ENCODE results near the gene CERCAM.
"Not testable (repeated sequence)": the region's sequence is repeated elsewhere in the genome, so short reads cannot be mapped to it uniquely, and the experiment has no call there.

CERCAM gene

GRCh38 chr9:128393145-128393775 lies 27.4 kb upstream of the CERCAM start:
- DNase-seq (ENCODE audit: low read depth), result no peak

DNA sequence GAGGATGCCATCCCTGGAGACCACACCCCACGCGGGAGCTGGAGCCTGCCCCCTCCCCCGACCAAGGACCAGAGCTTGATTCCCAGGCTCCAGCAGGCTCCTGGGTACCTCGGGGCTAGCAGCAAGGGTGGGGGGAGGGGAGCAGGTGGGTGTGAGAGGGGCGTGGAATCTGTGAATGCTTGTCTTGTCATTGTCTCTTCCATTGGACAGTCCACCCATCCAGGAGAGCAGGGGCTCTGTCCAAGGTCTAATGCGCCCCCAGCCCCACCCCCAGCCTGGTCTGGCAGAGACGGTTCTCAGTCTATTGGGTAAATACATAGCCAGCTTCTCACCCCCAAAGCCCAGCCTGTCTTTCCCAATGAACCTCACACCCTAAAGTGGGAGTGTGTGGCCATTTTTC lies 26.7 kb upstream of the CERCAM start:
- no peak for DNase-seq (ENCODE audit: low read depth)

DNA sequence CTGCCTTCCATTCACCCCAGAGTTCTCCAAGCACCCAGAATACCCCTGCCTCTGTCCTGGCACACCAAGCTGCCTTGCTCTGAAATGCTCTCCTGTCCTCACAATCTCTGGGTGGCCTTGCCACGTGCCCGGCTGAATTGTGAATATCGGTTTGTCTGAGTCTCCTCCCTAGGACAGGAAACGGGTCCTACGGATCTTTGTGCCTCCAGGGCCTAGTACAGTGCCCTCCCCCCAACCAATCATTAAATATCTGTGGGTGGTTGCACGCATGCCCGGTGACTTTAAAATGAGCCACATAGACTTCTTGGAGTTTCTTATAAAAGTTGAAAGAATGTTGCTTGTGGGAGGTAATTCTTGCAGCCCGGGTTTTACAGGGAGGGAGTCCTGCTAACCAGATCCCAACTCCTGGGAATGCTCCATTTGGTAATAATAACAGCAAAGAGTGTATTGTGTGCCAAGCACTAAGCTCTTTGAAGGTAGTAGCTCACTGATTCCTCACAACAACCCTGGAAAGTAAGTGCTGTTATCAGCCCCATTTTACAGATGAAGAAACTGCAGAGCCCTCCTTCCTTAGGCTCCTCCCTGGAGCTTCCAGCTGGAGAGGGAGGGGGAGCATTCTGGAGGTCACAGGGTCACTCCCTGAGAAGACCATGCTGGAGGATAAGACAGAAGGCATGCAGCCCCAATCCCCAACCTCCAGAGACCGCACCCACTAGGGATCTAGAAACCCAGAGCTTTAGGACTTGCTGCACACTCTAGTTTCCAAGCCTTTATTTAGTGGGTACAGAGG lies 26.1 kb upstream of the CERCAM start:
- DNase-seq (ENCODE audit: low read depth), result no peak

- no peak for DNase-seq (ENCODE audit: low read depth)
These were observed 23.6 kb upstream of the CERCAM start for GRCh38 chr9:128396970-128397613.

GRCh38 chr9:128397831-128398230 lies 22.8 kb upstream of the CERCAM start:
- DNase-seq (ENCODE audit: low read depth), result no peak

DNA sequence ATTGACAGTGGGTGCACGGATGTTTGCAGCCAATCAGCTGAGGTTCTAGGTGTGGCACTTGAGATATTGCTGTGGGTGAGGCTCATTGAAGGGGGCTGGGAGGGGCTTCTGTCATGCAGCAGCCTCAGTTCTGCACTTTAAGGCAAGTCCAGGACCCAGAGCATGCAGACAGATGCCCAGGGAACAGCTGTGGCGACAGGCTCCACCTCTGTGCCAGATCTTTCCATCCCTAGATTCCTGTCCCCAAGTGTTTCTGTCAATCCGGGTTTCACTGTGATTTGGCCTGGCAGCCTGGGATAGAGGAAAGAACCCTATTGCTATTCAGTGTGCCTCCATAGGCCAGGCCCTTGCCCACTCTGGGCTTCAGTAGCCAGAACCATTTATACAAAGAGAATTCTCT lies 20.8 kb upstream of the CERCAM start:
- DNase-seq (ENCODE audit: low read depth), result no peak

DNA sequence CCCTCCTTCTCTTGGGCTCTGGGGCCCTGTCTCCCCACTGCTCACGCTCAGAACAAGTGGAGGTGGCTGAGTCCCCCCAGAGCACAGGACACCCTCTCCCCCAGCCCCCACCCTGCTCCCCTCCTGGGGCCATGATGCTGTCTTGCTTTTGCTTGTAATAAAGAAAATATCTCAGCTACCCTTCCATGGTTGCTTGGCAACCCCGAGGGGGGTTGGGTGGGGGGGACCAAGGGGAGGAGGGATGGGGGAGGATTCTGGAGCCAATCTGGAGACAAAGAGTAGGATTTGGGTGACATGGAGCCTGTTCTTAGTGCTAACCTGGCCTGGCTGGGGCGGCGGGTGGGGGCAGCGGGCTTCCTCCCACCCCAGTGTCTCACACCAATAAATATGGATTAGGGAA lies 16.1 kb upstream of the CERCAM start:
- no peak for DNase-seq (ENCODE audit: low read depth)

DNA sequence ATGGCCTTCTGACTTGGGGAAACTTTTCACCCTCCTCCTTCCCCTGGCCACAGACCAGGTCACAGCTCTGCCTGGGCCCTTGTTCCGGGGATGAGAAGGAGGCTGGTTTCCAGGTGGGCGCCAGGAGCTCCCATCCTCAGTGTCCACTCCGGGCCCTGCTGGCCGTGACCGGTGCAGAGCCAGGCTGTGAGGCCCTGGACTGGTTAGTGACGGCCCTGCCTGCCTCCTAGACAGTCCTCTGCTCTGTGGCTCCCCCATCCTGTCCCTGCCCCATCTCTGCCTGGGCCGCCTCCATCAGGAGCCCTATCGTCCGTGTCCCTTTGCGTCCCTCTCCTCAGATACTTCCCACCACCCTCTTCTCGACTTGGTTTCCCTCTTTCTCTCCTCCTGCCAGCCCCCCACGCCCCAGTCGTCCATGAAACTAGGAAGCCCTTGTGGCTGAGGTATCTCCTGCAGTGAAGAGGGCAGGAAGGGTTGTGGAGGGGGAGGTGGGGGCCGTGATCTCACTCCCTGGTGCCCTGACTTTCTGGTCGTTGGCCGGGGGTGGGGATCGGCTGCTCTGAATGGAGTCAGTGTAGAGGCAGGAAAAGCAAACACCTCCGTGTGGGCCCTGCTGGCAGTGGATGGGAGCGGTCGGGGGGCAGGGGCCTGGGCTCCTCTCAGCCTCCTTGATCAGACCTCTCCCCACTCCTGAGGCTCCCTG lies 15.4 kb upstream of the CERCAM start:
- DNase-seq (ENCODE audit: low read depth), result no peak

GRCh38 chr9:128405780-128406171 lies 14.9 kb upstream of the CERCAM start:
- DNase-seq (ENCODE audit: low read depth), result no peak

GRCh38 chr9:128406848-128407391 lies 13.7 kb upstream of the CERCAM start:
- DNase-seq (ENCODE audit: low read depth), result no peak

- no peak for DNase-seq (ENCODE audit: low read depth)
These were observed 11.7 kb upstream of the CERCAM start for GRCh38 chr9:128408963-128409431.

DNA sequence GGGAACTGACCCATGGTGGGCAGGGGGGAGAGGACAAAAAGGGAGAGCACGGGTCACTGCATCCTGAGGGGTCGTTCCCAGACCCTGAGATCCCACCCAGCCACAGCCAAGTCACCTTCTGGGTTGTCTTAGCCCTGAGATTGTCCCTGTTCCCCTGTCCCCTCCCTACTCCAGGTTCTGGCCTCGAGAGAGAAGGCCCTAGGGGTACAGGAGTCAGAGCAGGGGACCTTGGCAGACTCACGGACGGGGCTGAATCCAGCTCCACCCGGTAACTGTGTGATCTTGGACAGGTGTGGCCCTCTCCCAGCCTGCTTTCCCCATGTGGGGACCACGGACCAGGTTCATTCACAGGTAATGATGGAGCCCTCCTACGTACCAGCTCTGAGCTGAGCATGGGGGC lies 11.2 kb upstream of the CERCAM start:
- no peak for DNase-seq (ENCODE audit: low read depth)

DNA sequence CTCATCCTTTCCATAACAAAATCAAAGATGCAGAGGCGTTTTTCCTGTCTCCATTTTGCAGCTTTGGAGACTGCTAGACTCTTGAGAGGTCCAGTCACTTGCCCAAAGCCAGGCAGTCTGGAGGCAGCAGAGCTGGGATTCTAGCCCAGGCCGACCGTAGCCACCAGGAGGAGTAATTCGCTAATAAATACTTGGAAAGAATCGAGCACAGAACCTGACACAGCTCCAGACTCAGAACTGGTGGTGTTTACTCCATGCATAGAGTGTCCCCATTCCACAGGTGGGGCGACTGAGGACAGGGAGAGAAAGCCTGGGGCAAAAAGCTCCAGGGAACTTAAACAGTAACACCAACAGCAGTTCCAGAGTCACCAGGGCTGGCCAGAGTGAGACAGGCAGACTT lies 10.7 kb upstream of the CERCAM start:
- DNase-seq (ENCODE audit: low read depth), result no peak

DNA sequence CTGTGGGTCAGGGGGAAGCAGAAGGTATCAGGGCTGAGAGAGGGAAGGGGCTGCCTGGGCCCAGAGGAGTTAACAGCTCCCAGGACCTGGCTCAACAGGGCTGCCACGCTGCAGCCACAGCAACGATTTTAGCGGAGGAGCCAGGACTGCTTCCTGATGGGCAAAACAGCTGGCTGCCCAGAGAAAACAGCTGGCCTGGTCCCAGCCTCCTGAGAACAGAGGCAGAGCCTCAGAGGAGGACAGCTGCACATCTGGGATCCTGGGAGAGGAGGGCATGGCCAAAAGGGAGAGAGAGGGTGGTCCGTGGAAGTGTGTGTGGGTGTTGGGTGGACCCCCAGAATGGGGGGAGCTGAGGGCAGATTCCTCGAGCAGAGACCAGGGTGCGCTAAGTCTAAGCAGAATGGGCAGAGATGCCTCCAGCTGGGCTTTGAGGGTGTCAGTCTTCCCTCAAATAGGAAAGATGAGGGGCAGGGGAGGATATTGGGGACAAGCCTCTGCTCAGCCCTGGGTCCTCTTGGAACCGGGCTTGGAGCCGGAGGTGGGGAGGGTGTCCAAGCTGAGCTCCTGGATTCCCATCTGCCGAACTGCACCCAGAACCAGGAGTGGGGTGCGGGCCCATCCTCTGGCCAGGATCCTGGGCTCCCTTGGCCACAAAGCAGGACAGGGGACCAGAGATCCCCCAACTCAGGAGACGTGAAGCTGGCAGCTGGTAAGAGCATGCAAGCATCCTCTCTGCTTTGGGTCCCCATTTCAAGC lies 9.1 kb upstream of the CERCAM start:
- no peak for DNase-seq (ENCODE audit: low read depth)

- peak; percentile 10 for DNase-seq (ENCODE audit: low read depth)
These were observed 8.4 kb upstream of the CERCAM start for GRCh38 chr9:128412120-128412790.

DNA sequence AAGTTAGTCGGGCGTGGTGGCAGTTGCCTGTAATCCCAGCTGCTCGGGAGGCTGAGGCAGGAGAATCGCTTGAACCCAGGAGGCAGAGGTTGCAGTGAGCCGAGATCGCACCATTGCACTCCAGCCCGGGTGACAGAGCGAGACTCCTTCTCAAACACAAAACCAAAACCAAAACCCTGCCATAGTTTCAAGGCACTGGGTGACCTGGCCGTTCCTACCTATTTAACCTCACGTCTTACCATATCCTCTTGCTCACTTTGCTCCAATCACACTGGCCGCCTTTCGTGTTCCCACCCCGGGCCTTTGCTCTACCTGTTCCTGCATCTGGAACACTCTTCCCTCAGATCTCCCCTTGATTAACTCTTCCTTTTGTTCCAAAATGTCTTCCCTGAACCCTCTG lies 6.9 kb upstream of the CERCAM start:
- DNase-seq (ENCODE audit: low read depth), result not testable (repeated sequence)

DNA sequence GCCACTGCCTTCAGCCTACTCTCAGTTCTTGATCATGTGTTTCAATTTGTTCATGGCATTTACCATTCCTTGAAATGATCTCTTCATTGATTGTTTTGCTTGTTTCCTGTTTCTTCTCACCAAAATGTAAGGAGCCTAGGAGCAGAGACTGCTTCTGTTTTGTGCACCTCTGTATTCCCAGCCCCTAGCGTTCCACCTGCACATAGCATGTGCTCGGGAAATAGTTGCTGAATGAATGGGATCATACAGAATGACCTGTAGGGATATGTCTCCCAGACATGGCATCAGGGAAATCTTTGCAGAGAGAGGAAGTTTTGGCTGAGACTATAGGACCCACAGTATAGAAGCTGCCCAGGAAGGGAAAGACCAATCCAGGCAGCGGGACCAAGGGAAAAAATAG lies 6.2 kb upstream of the CERCAM start:
- no peak for DNase-seq (ENCODE audit: low read depth)

DNA sequence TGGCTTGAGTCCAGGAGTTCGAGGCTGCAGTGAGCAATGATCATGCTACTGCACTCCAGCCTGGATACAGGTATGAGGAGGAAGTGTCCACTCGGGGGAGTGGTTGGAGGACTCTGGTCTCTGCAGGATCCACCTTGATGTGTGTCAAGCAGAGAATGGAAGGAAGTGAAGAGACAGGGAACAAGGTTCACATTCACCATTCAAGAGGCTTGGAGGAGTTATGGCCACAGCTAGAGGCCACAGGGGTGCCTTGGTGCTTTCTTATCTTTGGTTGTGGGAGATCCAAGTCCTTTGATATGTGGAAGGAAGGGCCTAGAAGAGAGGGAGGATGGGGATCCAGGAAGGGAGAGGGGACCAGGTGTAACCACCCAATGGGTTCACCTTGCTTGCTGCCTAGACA lies 5.4 kb upstream of the CERCAM start:
- DNase-seq (ENCODE audit: low read depth), result no peak

GRCh38 chr9:128416014-128416413 lies 4.6 kb upstream of the CERCAM start:
- DNase-seq (ENCODE audit: low read depth), result no peak

DNA sequence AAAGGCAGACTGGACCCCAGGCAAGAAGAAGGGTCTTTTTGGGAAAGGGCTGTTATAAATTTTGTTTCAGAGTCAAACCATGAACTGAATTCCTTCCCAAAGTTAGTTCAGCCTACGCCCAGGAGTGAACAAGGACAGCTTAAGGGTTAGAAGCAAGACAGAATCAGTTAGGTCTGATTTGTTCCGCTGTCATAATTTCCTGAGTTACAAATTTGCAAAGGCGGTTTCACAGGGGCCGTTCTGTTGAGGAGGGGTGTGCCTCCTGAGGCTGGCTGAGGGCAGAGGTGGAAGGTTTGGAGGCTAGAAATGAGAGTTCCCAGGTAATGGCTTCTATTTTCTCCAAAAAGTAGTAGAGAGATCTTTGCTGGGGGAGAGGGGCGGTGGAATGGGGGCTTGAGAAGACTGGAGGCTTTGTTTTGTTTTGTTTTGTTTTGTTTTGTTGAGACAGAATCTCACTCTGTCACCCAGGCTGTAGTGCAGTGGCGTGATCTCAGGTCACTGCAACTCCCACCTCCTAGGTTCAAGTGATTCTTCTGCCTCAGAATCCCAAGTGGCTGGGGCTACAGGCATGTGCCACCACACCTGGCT lies 4.1 kb upstream of the CERCAM start:
- DNase-seq (ENCODE audit: low read depth), result no peak
